ENCODE data around the gene KANK2. TPM values are rescaled to one million over a fixed set of nuclear protein-coding genes. Genes with fewer than 3 reads are reported as not detected.

KANK2 gene
- total RNA-seq, 6 experiments from 2014 or later, result 36.3 to 65.4 (median 50.4) TPM

DNA sequence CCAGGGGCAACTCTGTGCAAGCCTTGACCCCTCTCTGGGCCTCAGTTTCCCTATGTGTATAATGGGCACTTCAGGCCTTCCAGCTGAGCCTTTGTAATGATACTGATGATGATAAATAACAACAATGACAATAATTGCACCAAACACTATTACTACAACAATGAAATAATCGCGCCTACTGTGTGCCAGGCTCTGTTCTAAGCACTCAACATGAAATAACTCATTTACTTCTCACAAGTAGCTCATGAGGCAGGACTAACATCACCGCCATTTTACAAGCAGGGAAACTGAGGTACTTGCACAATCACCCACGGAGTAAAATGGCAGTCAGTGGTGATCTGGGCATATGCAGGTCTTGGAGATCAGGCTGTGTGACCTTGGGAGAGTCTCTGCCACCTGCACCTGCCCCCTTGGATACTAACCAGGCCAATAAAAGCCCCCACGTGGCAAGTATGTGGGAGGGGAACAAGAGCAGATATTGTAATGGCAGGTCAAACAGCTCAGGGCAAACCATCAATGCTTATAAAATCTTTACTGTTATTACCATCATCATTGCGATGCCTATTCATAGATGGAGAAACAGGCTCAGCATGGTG is 41.5 kb upstream of the KANK2 start:
- intact Hi-C loops (cut with DNase I), result no loop called here
- DNase-seq, result peak in 2 of 3 donors; percentile 66 to 79
- peak overlapping the region; percentile 34 to 91 (median 47) for H3K27ac ChIP-seq
- peak in 3 of 4 donors; percentile 0 to 2 (median 0) for ATAC-seq
- TF ChIP-seq POLR2A (IDR thresholded peaks at IDR 0.05), result no peak
- TF ChIP-seq, protein P1, sequence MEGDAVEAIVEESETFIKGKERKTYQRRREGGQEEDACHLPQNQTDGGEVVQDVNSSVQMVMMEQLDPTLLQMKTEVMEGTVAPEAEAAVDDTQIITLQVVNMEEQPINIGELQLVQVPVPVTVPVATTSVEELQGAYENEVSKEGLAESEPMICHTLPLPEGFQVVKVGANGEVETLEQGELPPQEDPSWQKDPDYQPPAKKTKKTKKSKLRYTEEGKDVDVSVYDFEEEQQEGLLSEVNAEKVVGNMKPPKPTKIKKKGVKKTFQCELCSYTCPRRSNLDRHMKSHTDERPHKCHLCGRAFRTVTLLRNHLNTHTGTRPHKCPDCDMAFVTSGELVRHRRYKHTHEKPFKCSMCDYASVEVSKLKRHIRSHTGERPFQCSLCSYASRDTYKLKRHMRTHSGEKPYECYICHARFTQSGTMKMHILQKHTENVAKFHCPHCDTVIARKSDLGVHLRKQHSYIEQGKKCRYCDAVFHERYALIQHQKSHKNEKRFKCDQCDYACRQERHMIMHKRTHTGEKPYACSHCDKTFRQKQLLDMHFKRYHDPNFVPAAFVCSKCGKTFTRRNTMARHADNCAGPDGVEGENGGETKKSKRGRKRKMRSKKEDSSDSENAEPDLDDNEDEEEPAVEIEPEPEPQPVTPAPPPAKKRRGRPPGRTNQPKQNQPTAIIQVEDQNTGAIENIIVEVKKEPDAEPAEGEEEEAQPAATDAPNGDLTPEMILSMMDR (IDR thresholded peaks at IDR 0.05), result no peak
- H3K4me3 ChIP-seq, result peak overlapping the region in 1 of 3 donors; percentile 93
- H3K36me3 ChIP-seq, result peaks cover 0 to 16% (median 4%) of the 10 kb centered on the region in 4 donors
- no CpG with 5 or more reads among the region's 6 CpGs for WGBS (ENCODE audit: insufficient coverage, low coverage, low lambda C conversion rate, missing lambda C conversion rate)
- H3K4me1 ChIP-seq, result peaks cover 0 to 46% (median 12%) of the 10 kb centered on the region in 4 donors
- no peaks in the 10 kb centered on the region for H3K27me3 ChIP-seq
- H3K9me3 ChIP-seq, result no peaks in the 10 kb centered on the region

DNA sequence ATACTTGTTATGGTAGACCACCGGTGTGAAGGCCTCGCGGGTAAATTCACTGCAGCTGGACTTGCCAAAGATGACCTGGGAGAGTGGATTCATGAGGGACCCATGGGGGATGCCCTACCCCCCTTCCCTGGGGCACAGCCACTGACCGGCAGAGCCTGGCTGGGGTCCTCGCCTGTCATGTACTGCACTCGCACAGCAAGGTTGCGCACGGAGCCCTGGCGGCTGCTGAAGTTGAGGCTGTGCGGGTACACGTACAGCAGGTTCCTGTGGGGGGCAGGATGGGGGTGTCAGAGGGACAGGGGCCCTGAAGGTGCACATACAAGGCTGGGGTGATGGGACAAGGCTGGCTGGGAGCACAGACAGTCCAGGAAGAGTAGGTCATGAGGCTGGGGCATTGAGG is 40.7 kb upstream of the KANK2 start:
- ATAC-seq (no peak), DNase-seq (peak in 1 of 3 donors; percentile 54)
- H3K4me3 ChIP-seq, result no peak overlapping the region
- H3K36me3 ChIP-seq, result peaks cover 0 to 18% (median 4%) of the 10 kb centered on the region in 4 donors
- H3K9me3 ChIP-seq, result no peaks in the 10 kb centered on the region
- WGBS (ENCODE audit: insufficient coverage, low coverage, low lambda C conversion rate, missing lambda C conversion rate), result 63% methylated on average over 2 of the region's 11 CpGs
- intact Hi-C loops (cut with DNase I), result no loop called here
- H3K4me1 ChIP-seq, result peaks cover 0 to 43% (median 12%) of the 10 kb centered on the region in 4 donors
- H3K27ac ChIP-seq, result peak overlapping the region in 2 of 3 donors; percentile 34 to 91
- H3K27me3 ChIP-seq, result no peaks in the 10 kb centered on the region
- TF ChIP-seq, protein P1 (IDR thresholded peaks at IDR 0.05), result no peak
- no peak for TF ChIP-seq POLR2A (IDR thresholded peaks at IDR 0.05)

DNA sequence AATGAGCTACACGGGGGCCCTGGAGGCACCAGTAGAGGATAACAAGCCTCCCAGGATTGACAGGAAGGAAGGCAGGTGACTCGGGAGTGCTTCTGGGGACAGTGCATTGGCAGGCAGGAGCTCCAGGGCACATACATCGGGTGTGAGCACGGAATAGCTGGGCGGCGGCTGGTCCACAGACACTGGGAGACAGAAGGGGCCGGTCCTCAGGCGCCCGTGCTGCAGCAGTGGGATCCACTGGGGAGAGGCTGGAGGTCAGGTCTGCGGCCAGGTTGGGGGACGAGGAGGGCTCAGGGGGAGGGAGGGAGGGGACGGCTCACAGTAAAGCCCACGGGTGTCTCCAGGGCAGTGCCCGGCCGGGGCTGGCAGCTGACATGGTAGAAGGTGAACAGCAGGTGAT is 40.0 kb upstream of the KANK2 start:
- no peaks in the 10 kb centered on the region for H3K27me3 ChIP-seq
- no peak for TF ChIP-seq POLR2A (IDR thresholded peaks at IDR 0.05)
- TF ChIP-seq, protein P1 (IDR thresholded peaks at IDR 0.05), result no peak
- peaks cover 0 to 23% (median under 1%) of the 10 kb centered on the region in 4 donors for H3K36me3 ChIP-seq
- peak overlapping the region; percentile 61 to 91 (median 68) for H3K27ac ChIP-seq
- ATAC-seq (peak in 2 of 4 donors; percentile 1 to 4), DNase-seq (peak in 2 of 3 donors; percentile 67 to 74)
- peak overlapping the region in 2 of 3 donors; percentile 2 to 35 for H3K4me3 ChIP-seq
- H3K4me1 ChIP-seq, result peaks cover 0 to 43% (median 12%) of the 10 kb centered on the region in 4 donors
- 0% methylated on average over 1 of the region's 15 CpGs for WGBS (ENCODE audit: insufficient coverage, low coverage, low lambda C conversion rate, missing lambda C conversion rate)
- no peaks in the 10 kb centered on the region for H3K9me3 ChIP-seq
- intact Hi-C loops (cut with DNase I), result no loop called here

DNA sequence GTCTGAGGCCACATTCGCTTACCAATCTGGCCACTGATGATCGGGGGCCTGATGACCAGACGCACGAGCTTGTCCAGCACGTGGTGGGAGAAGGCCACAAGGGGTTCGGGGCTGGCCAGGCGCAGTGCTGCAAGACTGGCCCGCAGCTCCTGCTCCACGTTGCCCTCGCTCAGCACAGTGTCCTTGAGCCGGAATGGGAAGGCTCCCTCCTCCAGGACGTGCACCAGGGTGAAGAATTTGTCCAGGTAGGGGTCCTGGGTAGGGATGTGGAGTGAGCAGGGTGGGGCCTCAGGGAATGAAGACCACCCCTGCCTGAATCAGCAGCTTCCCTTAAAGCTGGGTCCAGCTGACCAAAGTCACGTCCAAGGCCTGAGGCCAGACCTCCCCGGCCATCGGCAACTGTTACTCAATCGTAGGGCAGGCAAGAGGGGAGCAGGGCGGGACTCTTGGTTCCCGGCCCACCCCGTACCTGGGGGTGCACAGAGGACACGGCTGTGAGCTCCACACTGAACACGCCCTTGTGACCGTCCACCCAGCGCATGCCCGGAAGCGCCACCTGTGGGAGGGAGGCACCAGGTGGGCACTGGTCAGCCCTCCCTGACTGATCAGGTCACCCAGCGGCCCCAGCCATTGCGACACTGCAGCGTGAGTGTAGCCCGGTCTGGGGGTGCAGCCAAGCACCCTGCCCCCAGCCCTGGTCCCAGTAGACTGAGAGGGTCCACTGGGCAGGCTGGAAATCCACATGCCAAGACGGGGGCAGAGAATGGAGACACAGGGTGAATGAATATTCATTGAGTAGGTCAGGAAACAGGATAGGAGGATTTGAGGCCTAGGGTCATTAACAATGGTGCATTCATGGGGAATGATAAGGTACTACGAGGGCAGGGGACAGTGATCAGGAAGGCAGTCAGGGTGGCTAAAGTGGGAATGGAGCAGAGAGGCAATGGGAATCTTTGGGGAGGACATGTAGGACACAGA is 39.3 kb upstream of the KANK2 start:
- WGBS (ENCODE audit: insufficient coverage, low coverage, low lambda C conversion rate, missing lambda C conversion rate), result 22% methylated on average over 13 of the region's 31 CpGs
- DNase-seq (peak; percentile 91 to 99 (median 98)), ATAC-seq (peak; percentile 51 to 71 (median 64))
- H3K27ac ChIP-seq, result peak overlapping the region; percentile 61 to 91 (median 68)
- H3K4me1 ChIP-seq, result peaks cover 0 to 43% (median 12%) of the 10 kb centered on the region in 4 donors
- H3K4me3 ChIP-seq, result peak overlapping the region in 2 of 3 donors; percentile 32 to 40
- no peaks in the 10 kb centered on the region for H3K27me3 ChIP-seq
- intact Hi-C loops (cut with DNase I), result no loop called here
- peaks cover 0 to 20% (median 0%) of the 10 kb centered on the region in 4 donors for H3K36me3 ChIP-seq
- peak; percentile 26 for TF ChIP-seq POLR2A (IDR thresholded peaks at IDR 0.05)
- TF ChIP-seq, protein P1 (IDR thresholded peaks at IDR 0.05), result peak in 1 of 4 donors; percentile 19
- no peaks in the 10 kb centered on the region for H3K9me3 ChIP-seq

Measured in right lobe of liver (tissue), 6 donors.